Tibial nerve (tissue), 4 donors: ENCODE results near the gene LRRC8C.

Experiments
- CTCF ChIP-seq, 5 experiments: fragments of 200-600 bp in 3 of 5; fragments of 450-650 bp in 2 of 5; sonication (generic) in 3 of 5; IDR thresholded peaks; one replicate each; pipeline ENCODE4 v1.5.1; 2016 to 2019; ENCODE audit warnings: antibody characterized with exemption in 5 of 5, mild to moderate bottlenecking in 3 of 5, moderate library complexity in 2 of 5
- EP300 ChIP-seq, 2 donors: sonication (generic); formaldehyde crosslinking; IDR thresholded peaks; one replicate each; pipeline ENCODE4 v1.6.1; 2017; ENCODE audit warnings: antibody characterized with exemption in 2 of 2, mild to moderate bottlenecking in 1 of 2

- TF ChIP-seq CTCF (IDR thresholded peaks at IDR 0.05) (no peak), EP300 (IDR thresholded peaks at IDR 0.05) (no peak)
These were observed 40.3 kb downstream of the LRRC8C start for GRCh38 chr1:89673251-89673650.
